Fibroblast of the aortic adventitia (primary cell): ENCODE data around the gene DOK4. TPM values are rescaled to one million over a fixed set of nuclear protein-coding genes. Genes with fewer than 3 reads are reported as not detected.

Source experiments
- DNase-seq: peaks from one replicate; pipeline ENCODE4 v3.0.0-alpha.2; 2010; ENCODE audit warnings: low read depth
- H3K4me3 ChIP-seq: 2 replicates; pipeline ENCODE4 v1.5.1; 2011; ENCODE audit warnings: low read depth, mild to moderate bottlenecking, control low read depth, low read length, moderate library complexity
- CTCF ChIP-seq: IDR thresholded peaks from 2 replicates; pipeline ENCODE4 v1.5.1; 2011; ENCODE audit warnings: mild to moderate bottlenecking, low read length, control low read depth, inconsistent platforms; ENCODE audit not compliant: insufficient read depth
- total RNA-seq: library from RNA; depleted of rRNA; stranded (reverse); fragments of >200 nt; gene quantifications from 2 replicates; pipeline ENCODE4 v1.2.3, GENCODE V29; 2012; ENCODE audit warnings: low replicate concordance

The DOK4 gene
- total RNA-seq: 19.5 and 29.6 TPM in 2 replicates

GRCh38 chr16:57485916-57486857 is at the start of gene DOK4:
TSS of gene DOK4 (minus strand) at chr16:57486493. CDS start at chr16:57479507, 6,986 bp downstream.
- DNase-seq: peak; percentile 56
- no peak for TF ChIP-seq CTCF
- H3K4me3 ChIP-seq: peak within 1 kb of the TSS; percentile 85

- peak; percentile 31 for TF ChIP-seq CTCF
- H3K4me3 ChIP-seq: peak overlapping the region; percentile 88
- DNase-seq: peak; percentile 90
Observed at GRCh38 chr16:57535680-57536305, 49.5 kb upstream of the DOK4 start.

- DNase-seq: no peak
- no peak for TF ChIP-seq CTCF
- H3K4me3 ChIP-seq: peak overlapping the region; percentile 88
Observed at GRCh38 chr16:57534881-57535658, 48.8 kb upstream of the DOK4 start.

- no peak for TF ChIP-seq CTCF
- no peak for DNase-seq
- no peak overlapping the region for H3K4me3 ChIP-seq
Observed at GRCh38 chr16:57534337-57534880, 48.1 kb upstream of the DOK4 start.

- no peak for TF ChIP-seq CTCF
- H3K4me3 ChIP-seq: peak overlapping the region; percentile 28
- DNase-seq: no peak
Observed at GRCh38 chr16:57533431-57534336, 47.4 kb upstream of the DOK4 start.
